T follicular helper cell (primary cell): ENCODE results near the gene NFE2L3.
"Not testable (repeated sequence)": the region's sequence is repeated elsewhere in the genome, so short reads cannot be mapped to it uniquely, and the experiment has no call there.

Experiments
- DNase-seq: peaks from one replicate; pipeline ENCODE4 v3.0.0-alpha.2; 2020; ENCODE audit warnings: low read depth

Gene NFE2L3

GRCh38 chr7:26186364-26187311, 34.6 kb downstream of the NFE2L3 start:
- no peak for DNase-seq

GRCh38 chr7:26187380-26188205, 35.6 kb downstream of the NFE2L3 start:
- no peak for DNase-seq

GRCh38 chr7:26188206-26188956, 36.4 kb downstream of the NFE2L3 start:
- DNase-seq, result no peak

GRCh38 chr7:26188957-26189541, 37.1 kb downstream of the NFE2L3 start:
- no peak for DNase-seq

- no peak for DNase-seq
Measured at GRCh38 chr7:26189697-26190096, 37.7 kb downstream of the NFE2L3 start.

GRCh38 chr7:26190417-26190869, 38.4 kb downstream of the NFE2L3 start:
- DNase-seq, result no peak

- no peak for DNase-seq
Measured at GRCh38 chr7:26191233-26191973, 39.4 kb downstream of the NFE2L3 start.

- no peak for DNase-seq
Measured at GRCh38 chr7:26191974-26192479, 40.0 kb downstream of the NFE2L3 start.

GRCh38 chr7:26192485-26193087, 40.6 kb downstream of the NFE2L3 start:
- DNase-seq, result no peak

GRCh38 chr7:26193432-26194207, 41.6 kb downstream of the NFE2L3 start:
- DNase-seq, result no peak

- not testable (repeated sequence) for DNase-seq
Measured at GRCh38 chr7:26194764-26195163, 42.8 kb downstream of the NFE2L3 start.

- DNase-seq, result no peak
Measured at GRCh38 chr7:26195182-26195581, 43.2 kb downstream of the NFE2L3 start.

GRCh38 chr7:26195867-26196657, 44.1 kb downstream of the NFE2L3 start:
- DNase-seq, result no peak

GRCh38 chr7:26197153-26198115, 45.4 kb downstream of the NFE2L3 start:
- no peak for DNase-seq

GRCh38 chr7:26198133-26198780, 46.3 kb downstream of the NFE2L3 start:
- DNase-seq, result no peak

GRCh38 chr7:26198781-26199169, 46.8 kb downstream of the NFE2L3 start:
- DNase-seq, result no peak
